GM21526 (cell line): ENCODE data around the gene RHBDF2.
"Not testable (repeated sequence)": the region's sequence is repeated elsewhere in the genome, so short reads cannot be mapped to it uniquely, and the experiment has no call there.

Source experiments
- ATAC-seq: cut with Tn5 transposase; IDR thresholded peaks from one replicate; pipeline ENCODE4 v1.9.1; 2021; ENCODE audit warnings: moderate library complexity; ENCODE audit not compliant: unreplicated experiment, low FRiP score

Gene RHBDF2

GRCh38 chr17:76538941-76539570 is 37.8 kb upstream of the RHBDF2 start:
- ATAC-seq: no peak

GRCh38 chr17:76538281-76538931 is 37.2 kb upstream of the RHBDF2 start:
- ATAC-seq: no peak

- no peak for ATAC-seq
Measured at GRCh38 chr17:76537578-76538280, 36.5 kb upstream of the RHBDF2 start, which contains the start of gene CYGB. TSS of gene CYGB (minus strand) at chr17:76537709. CDS start at chr17:76537542, 167 bp downstream.

GRCh38 chr17:76537288-76537577 is 36.0 kb upstream of the RHBDF2 start:
- no peak for ATAC-seq

GRCh38 chr17:76536511-76537287 is 35.5 kb upstream of the RHBDF2 start:
- ATAC-seq: no peak

- ATAC-seq: no peak
Measured at GRCh38 chr17:76535788-76536510, 34.7 kb upstream of the RHBDF2 start.

GRCh38 chr17:76534831-76535732 is 33.9 kb upstream of the RHBDF2 start:
- no peak for ATAC-seq

GRCh38 chr17:76533640-76534359 is 32.6 kb upstream of the RHBDF2 start:
- not testable (repeated sequence) for ATAC-seq

GRCh38 chr17:76532072-76532651 is 30.9 kb upstream of the RHBDF2 start:
- no peak for ATAC-seq

- no peak for ATAC-seq
Measured at GRCh38 chr17:76531486-76532038, 30.3 kb upstream of the RHBDF2 start.

- no peak for ATAC-seq
Measured at GRCh38 chr17:76530811-76531485, 29.7 kb upstream of the RHBDF2 start.

- ATAC-seq: no peak
Measured at GRCh38 chr17:76530095-76530723, 29.0 kb upstream of the RHBDF2 start.

- no peak for ATAC-seq
Measured at GRCh38 chr17:76529224-76530094, 28.2 kb upstream of the RHBDF2 start.

GRCh38 chr17:76528528-76529223 is 27.5 kb upstream of the RHBDF2 start:
- no peak for ATAC-seq

GRCh38 chr17:76528156-76528527 is 26.9 kb upstream of the RHBDF2 start:
- no peak for ATAC-seq
